K562 (cell line): ENCODE data around the gene ZFPM1. TPM values are rescaled to one million over a fixed set of nuclear protein-coding genes. Genes with fewer than 3 reads are reported as not detected.

Experiments used
- BCOR ChIP-seq: fragments of 450-650 bp; IDR thresholded peaks from 2 replicates; pipeline ENCODE4 v1.6.1; 2016
- ELF4 ChIP-seq: fragments of 450-650 bp; formaldehyde crosslinking; IDR thresholded peaks from 2 replicates; pipeline ENCODE4 v1.4.0; 2022; ENCODE audit warnings: missing genetic modification characterization
- HMGXB4 ChIP-seq: sonication (generic); formaldehyde crosslinking; IDR thresholded peaks from 2 replicates; pipeline ENCODE4 v1.8.1; 2023; ENCODE audit warnings: mild to moderate bottlenecking, missing genetic modification reagents
- PTBP1 ChIP-seq: fragments of 200-400 bp; formaldehyde crosslinking; IDR thresholded peaks from 2 replicates; pipeline ENCODE4 v1.6.1; 2017; ENCODE audit warnings: low read depth, low read length
- ZFP30 ChIP-seq: fragments of 250-450 bp; sonication (Bioruptor Pico); IDR thresholded peaks from 2 replicates; pipeline ENCODE4 v1.8.0; 2022; ENCODE audit warnings: moderate library complexity, mild to moderate bottlenecking, inconsistent platforms, borderline replicate concordance
- ZNF311 ChIP-seq: fragments of 250-450 bp; sonication (Bioruptor Pico); IDR thresholded peaks from 2 replicates; pipeline ENCODE4 v1.4.0; 2020; ENCODE audit warnings: mild to moderate bottlenecking, moderate library complexity
- polyA plus RNA-seq, 8 experiments: library from polyadenylated mRNA; depleted of rRNA in 4 of 8; stranded (reverse) in 5 of 8; unstranded in 3 of 8; fragments of >200 nt; fragmentation: Nextera tagmentation in 2 of 8; fragmentation: Illumina TruSeq in 1 of 8; extraction: Ambion mirVana in 2 of 8; extraction: Trizol in 1 of 8; gene quantifications; 2 replicates each; pipeline versions ENCODE4 v1.2.1 to v1.2.3, GENCODE V29; 2011 to 2014; ENCODE audit warnings: inconsistent platforms in 1 of 8, missing spikeins in 1 of 8
- total RNA-seq, 7 experiments: library from RNA; depleted of rRNA in 6 of 7; stranded (reverse); fragments of >200 nt in 6 of 7; fragmentation: Illumina TruSeq in 2 of 7; extraction: Trizol in 2 of 7; gene quantifications; 2 replicates each; pipeline versions ENCODE4 v1.2.1 to v1.2.3, GENCODE V29; 2011 to 2021; ENCODE audit warnings: low replicate concordance in 1 of 7
- TF ChIP-seq, protein P1 (sequence below): fragments of 450-650 bp; IDR thresholded peaks from 2 replicates; pipeline ENCODE4 v1.6.1; 2016
- TF ChIP-seq, protein P2 (sequence below), 2 experiments: fragments of 450-650 bp; IDR thresholded peaks; 2 replicates each; pipeline ENCODE4 v1.6.1; 2016; ENCODE audit warnings: mild to moderate bottlenecking in 2 of 2, borderline replicate concordance in 1 of 2, low read depth in 1 of 2, moderate library complexity in 1 of 2

The ZFPM1 gene
- total and polyA plus RNA-seq, 9 of the 15 experiments (the other 6 are each of a cell fraction or from before 2014, with no cell fraction given) = 0.03 to 35.9 (median 1.4) TPM

GRCh38 chr16:88415713-88416323, 37.3 kb upstream of the ZFPM1 start (continued):
- TF ChIP-seq, protein P1, sequence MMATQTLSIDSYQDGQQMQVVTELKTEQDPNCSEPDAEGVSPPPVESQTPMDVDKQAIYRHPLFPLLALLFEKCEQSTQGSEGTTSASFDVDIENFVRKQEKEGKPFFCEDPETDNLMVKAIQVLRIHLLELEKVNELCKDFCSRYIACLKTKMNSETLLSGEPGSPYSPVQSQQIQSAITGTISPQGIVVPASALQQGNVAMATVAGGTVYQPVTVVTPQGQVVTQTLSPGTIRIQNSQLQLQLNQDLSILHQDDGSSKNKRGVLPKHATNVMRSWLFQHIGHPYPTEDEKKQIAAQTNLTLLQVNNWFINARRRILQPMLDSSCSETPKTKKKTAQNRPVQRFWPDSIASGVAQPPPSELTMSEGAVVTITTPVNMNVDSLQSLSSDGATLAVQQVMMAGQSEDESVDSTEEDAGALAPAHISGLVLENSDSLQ = peak; percentile 97
- TF ChIP-seq, protein P2, sequence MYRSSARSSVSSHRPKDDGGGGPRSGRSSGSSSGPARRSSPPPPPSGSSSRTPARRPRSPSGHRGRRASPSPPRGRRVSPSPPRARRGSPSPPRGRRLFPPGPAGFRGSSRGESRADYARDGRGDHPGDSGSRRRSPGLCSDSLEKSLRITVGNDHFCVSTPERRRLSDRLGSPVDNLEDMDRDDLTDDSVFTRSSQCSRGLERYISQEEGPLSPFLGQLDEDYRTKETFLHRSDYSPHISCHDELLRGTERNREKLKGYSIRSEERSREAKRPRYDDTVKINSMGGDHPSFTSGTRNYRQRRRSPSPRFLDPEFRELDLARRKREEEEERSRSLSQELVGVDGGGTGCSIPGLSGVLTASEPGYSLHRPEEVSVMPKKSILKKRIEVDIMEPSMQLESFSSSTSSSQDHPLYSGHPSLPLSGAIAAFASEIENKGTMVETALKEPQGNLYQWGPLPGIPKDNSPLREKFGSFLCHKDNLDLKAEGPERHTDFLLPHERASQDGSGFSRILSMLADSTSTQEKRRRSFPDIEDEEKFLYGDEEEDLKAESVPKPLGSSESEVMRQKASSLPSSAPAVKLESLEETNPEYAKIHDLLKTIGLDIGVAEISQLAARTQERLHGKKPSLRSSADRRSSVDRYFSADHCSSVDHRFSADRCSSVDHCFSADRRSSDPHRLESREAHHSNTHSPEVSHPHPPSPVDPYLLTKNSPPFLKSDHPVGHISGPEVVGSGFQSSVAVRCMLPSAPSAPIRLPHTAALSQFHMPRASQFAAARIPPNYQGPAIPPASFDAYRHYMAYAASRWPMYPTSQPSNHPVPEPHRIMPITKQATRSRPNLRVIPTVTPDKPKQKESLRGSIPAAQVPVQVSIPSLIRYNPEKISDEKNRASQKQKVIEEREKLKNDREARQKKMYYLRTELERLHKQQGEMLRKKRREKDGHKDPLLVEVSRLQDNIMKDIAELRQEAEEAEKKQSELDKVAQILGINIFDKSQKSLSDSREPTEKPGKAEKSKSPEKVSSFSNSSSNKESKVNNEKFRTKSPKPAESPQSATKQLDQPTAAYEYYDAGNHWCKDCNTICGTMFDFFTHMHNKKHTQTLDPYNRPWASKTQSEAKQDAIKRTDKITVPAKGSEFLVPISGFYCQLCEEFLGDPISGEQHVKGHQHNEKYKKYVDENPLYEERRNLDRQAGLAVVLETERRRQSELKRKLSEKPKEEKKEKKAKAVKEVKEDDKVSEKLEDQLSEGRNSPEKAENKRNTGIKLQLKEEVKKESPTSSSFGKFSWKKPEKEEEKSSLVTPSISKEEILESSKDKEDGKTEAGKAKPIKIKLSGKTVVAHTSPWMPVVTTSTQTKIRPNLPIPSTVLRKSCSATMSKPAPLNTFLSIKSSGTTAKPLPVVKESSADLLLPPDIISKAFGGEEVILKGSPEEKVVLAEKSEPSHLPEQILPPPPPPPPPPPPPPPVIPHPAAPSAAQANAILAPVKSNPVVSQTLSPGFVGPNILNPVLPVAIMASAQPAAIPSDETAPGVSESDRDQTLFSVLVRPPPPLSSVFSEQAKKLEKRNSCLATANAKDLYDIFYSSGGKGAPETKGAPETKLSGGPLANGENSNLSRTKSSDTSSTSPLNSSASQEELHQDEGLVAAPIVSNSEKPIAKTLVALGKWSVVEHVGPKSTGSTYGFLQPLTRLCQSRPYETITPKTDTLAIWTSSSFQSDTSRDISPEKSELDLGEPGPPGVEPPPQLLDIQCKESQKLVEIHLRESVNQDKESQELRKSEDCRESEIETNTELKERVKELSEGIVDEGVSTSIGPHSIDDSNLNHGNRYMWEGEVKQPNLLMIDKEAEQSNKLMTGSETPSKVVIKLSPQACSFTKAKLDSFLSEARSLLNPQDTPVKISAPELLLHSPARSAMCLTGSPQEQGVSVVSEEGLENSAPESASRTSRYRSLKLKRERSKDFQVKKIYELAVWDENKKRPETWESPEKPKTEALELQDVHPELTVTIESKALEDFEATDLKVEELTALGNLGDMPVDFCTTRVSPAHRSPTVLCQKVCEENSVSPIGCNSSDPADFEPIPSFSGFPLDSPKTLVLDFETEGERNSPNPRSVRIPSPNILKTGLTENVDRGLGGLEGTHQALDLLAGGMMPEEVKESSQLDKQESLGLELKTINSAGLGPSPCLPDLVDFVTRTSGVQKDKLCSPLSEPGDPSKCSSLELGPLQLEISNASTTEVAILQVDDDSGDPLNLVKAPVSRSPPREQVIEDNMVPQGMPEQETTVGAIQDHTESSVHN (IDR thresholded peaks at IDR 0.05; ENCODE audit: borderline replicate concordance in 1 of 2, low read depth in 1 of 2) = no peak
- TF ChIP-seq ZFP30 (CRISPR knock-in tag) (no peak), HMGXB4 (no peak), BCOR (no peak), PTBP1 (no peak), ZNF311 (CRISPR knock-in tag) (no peak), ELF4 (CRISPR knock-in tag) (no peak)
